Stomach (tissue), 4 donors: ENCODE measurements around the gene FSTL3.

Source experiments
- CTCF ChIP-seq, 7 experiments: fragments of 450-650 bp in 4 of 7; fragments of 200-600 bp in 3 of 7; sonication (generic) in 3 of 7; IDR thresholded peaks; one replicate each; pipeline ENCODE4 v1.5.1; 2016 to 2019; ENCODE audit warnings: antibody characterized with exemption in 7 of 7, control low read depth in 2 of 7, mild to moderate bottlenecking in 1 of 7
- POLR2A ChIP-seq, 4 donors: fragments of 450-650 bp; IDR thresholded peaks; one replicate each; pipeline ENCODE4 v1.6.1; 2016; ENCODE audit warnings: antibody characterized with exemption in 4 of 4, control low read depth in 2 of 4, mild to moderate bottlenecking in 1 of 4, moderate library complexity in 1 of 4
- POLR2AphosphoS5 ChIP-seq, 3 donors: sonication (generic); formaldehyde crosslinking; IDR thresholded peaks; one replicate each; pipeline ENCODE4 v1.6.1; 2016; ENCODE audit warnings: antibody characterized with exemption in 3 of 3

- TF ChIP-seq CTCF (IDR thresholded peaks at IDR 0.05) (no peak), POLR2A (IDR thresholded peaks at IDR 0.05) (no peak), POLR2AphosphoS5 (IDR thresholded peaks at IDR 0.05) (no peak)
Measured at GRCh38 chr19:722553-723101, 46.4 kb downstream of the FSTL3 start.
